IPS DF 19.7 (cell line): Measurements from ENCODE around the gene L1CAM.

ENCODE experiments used
- DNase-seq: peaks from one replicate; pipeline ENCODE4 v3.0.0-alpha.2; 2013; ENCODE audit warnings: low read depth, low spot score

L1CAM gene

GRCh38 chrX:153885968-153886903 is at the start of gene L1CAM:
Gene L1CAM (minus strand): TSS chrX:153886173. CDS start chrX:153875836, 10,337 bp downstream.
- DNase-seq, result no peak

DNA sequence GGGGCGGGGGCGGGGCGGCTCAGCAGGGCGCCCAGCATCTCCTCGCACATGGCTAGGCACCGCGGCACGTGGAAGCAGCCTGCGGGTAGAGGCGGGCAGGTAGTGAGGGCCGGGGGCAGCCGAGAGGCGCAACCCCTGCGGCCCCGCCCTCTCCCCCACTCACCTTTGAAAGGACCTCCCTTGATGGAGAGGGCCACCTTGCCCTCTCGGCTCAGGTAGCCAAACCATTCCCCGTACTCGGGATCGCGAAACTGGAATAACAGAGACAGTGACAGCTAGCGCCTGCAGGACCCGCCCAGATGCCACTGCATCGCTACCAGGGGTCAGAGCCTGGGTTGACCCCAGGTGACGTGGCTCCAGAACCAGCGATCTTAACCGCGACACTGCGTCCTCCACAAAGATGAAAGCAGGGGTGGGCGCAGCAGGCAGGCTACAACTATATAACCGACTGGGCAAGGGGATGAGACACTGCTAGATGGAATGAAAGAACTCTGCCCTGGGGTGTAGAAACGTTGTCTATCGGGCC is 49.4 kb upstream of the L1CAM start:
- DNase-seq, result no peak

DNA sequence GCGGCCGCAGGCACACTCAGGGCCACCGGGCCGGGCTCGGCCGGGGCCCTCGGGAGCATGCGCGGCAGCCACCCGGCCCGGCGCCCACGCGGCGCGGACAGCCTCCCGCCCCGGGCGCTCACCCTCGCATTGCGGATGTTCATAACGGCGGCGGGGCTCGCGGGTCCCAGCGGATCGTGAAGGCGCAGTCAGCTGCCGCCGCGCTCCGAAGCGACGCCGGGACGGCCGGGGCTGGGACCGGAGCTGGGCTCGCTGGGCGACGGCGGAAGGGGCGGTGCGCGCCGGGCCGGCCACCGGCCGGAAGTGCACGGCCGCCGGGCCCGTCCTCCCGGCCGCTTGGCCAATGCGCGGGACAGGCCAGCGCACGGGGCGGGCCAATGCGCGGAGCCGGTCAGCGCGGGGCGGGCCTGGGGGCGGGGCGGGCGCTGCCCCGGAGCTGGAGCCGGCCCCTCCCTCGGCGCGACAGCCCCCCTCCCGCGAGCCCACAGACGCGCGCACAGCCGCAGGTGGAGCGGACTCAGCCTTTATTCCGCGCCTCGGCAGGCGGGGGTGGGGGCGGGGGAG is 48.9 kb upstream of the L1CAM start, which contains the start of gene NAA10:
Gene NAA10, minus strand, starts transcription at position 276 of the 564 bp plus-strand sequence. Its CDS starts 133 bp downstream, at position 143.
- no peak for DNase-seq

DNA sequence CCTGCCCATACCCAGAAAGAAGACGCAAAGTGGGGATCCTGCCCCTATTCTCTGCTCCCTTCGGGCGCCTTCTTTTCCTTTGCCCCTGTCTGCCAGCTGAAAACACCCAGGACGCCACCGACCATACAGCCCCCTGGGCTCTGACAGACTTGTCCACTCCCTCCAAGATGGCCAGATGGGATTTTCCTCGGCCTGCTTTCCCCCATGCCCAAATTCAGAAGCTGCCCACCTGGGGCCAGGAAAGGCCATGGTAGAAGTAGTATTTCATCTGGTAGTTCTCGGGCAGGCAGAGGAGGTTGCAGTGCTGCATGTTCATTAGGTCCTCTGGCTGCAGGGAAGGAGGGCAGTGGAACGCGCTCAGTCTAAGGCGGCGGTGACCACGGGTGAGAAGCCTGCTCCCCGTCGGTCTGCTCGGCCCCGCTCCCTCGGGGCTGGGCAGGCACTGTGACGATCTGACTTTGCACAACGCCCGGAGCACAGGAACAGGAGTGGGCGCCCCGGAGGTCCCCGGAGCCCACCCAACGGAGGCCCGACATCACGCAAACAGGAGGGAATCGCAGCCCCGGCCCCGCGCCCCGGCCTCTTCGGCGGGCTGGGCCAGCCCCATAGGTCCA is 48.3 kb upstream of the L1CAM start:
- DNase-seq, result no peak

DNA sequence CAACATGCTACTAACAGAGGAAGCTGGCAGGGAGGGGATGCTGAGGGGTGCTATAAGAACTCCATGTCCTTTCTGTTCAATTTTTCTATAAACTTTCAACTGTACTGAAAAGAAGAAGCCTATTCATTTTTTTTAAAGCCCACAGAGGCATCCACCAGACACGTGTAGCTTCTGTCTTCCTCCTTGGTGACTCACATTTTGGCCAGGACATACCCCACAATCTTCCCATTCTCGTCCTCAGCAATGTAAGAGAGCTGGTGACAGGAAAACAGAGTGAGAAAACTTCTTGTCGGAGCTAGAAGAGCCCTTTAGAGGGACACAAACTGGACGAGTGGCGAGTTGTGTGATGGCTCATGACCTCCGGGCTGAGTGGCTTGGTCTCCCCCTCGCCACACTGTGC is 47.8 kb upstream of the L1CAM start:
- no peak for DNase-seq

- no peak for DNase-seq
These were observed 46.4 kb upstream of the L1CAM start for GRCh38 chrX:153932220-153932915.

DNA sequence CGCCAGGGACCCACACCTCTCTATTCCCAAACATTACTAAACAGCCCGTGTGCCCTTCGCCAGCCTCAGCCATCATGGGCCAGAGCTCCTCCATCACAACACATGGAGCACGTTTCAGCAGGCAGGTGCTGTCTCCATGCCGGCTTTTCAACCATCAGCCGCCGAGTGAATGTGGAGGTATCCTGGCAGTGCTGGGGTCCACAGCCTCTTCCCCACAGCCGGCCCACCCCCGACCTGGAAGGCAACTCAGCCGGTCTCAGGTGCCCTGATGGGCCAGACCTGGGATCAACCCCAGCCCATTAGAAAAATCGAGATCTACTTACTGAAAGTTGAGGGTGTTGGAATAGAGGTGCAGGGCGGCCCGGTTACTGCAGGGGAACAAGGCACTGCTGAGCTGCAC is 45.8 kb upstream of the L1CAM start:
- DNase-seq, result no peak

DNA sequence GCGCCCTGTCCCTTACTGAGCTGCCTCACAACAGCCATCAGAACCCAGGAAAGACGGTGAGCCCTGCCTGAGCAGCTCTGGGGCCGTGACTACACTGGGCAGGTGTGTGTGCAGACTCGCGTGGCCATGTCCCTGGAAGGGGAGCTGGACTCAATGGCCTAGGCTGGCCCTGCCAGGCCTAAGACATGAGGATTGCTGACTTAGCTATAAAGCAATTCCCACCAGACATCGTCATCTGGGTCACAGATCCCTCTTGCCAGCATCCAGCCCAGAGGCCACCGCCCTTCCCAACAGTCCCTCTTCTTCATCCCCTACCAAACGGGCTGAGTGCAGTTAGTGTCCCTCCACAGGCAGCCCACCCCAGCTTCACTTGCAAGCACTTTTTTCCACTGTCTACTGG is 45.2 kb upstream of the L1CAM start:
- DNase-seq, result no peak

DNA sequence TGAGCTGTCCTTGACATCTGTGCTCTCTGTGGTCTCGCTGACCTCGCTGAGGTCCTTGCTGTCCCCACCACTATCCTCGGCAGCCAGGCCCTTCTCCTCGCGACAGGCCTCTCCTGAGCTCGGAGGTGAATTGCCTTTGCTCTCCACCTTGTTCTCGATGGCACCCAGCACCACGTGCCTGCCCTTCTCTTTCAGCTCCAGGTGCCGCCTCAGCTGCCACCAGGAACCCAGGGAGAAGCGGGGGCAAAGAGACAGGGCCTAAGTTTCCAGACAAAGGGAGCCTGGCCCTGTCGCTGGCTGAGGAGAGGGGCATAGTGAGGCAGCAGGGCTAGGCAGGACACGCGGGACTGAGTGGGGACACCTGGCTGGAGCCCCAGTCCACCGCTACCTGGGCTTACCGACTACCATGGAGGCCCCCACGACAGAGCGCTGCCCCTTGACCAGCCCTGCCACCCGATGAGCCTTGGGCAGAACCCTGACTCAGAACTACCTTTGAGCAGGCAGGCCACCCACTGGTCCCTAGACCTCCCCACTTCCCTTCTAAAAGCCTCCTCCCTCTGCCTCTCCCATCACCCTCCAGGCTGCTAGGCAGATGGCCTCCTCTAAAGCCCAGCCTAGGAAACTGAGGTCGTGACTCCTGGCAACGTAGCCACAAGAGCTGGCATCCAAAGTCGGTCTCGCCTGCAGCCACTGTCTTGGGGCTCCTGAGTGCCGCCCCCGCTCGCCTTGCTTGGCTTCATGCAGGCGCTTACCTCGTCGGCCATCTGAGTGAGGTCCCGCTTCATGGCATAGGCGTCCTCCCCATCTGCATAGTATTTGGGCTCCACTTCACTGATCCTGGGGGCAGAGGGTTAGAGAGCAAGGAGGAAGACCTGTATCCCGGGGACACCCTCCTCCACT is 44.3 kb upstream of the L1CAM start:
- DNase-seq, result no peak

- no peak for DNase-seq
These were observed 43.6 kb upstream of the L1CAM start for GRCh38 chrX:153929576-153929975.

DNA sequence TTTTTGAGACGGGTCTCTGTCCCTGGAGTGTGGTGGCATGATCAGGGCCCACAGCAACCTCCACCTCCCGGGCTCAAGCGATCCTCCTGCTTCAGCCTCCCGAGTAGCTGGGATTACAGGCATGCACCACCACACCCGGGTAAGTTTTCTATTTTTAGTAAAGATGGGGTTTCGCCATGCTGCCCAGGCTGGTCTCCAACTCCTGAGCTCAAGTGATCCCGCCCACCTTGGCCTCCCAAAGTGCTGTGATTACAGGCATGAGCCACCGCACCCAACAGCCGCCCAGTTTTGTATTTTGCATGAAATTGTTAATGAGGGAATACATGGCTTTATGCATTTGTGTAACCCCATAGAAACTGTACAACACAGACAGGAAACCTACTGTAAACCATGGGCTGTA is 42.9 kb upstream of the L1CAM start:
- DNase-seq, result no peak

DNA sequence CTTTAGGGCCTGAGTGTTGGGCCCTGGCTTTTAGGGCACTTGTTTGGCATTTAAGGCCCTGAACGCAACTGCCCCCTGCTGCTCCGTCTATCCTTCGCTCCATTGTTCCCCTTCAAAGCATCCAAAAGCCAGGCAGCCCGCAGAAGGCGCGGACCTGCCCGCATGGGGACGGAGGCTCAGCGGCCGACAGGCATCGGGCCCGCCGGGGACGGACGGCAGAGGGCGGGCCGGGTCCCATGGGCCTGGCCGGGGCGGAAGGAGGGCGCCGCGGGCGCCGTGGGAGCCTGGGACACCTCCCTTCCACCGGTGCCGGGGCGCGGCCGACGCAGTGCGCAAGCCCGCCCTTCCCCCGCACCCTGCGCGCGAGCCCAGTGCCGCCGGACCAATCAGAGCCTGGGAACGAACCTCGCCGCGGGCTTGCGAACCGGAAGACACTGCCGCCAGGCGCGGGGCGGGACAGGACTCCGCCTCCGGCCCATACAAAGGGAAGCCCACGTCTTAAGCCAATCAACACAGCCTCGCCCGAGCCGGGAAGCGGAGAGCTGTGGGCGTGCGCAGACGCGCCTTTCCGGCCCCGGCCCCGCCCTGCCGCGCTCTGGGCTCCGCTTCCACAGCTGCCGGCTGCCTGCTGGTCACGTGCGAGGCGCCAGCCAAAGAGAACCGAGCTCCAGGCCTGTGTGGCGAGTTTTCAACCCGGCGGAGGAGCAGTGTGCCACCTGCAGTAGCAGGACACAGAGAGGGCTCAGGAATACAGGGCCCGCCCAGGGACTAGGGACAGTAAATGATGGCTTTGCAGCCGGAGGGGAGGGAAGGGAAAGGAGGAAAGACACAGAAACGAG is 42.2 kb upstream of the L1CAM start:
- DNase-seq, result peak; percentile 67

DNA sequence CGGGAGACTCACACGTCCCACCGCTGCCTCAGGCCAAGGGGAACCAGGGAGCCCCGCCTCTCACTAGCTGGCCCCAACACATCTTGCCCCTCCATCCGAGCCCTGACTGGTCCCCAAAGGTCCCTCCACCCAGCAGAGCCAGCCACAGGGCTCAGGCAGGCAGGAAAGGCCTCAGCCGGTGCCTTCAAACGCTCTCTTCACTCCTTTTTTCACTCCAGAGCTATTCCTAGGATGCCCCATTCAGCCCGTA is 41.6 kb upstream of the L1CAM start:
- no peak for DNase-seq

DNA sequence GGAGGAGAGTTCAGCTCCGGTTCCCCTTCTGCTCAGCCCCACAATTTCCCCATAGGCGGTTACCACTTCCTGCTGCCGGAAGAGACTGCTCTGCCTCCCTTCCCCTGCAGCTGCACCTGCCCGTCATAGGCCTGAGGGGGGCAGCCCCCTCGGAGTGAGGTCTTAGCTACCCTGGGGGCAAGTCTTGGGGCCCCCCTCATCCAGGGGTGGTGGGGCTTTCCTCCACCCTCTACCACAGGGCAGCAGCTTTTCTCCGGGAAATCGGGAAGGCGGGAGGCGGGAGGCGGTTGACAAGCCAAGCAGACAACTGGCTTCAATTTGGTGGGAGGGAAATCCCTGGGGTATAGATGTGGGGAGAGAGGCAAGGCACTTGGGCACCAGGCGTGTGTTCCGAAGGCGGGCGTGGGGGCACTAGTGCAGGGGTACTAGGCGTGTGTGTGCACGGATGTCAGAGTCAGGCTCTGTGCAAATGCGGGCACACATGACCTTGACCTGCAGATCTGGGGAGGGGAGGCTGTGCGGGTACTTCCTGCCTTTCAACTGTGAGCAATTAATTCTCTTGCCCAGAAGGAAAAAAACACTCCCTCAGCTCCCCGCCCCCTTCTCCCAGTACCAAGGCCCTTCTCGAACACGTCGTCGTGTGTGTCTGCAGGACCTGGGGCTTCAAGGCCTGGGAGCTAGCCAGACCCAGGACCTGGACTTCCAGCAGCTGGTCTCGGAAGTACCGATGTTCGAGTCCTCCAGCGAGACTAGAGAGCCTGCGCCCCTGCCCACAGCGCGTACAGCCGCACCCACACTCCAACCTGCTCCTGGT is 41.1 kb upstream of the L1CAM start:
- no peak for DNase-seq

GRCh38 chrX:153926552-153926857 is 40.5 kb upstream of the L1CAM start:
- no peak for DNase-seq

- no peak for DNase-seq
These were observed 40.0 kb upstream of the L1CAM start, which contains the start of gene ARHGAP4 for GRCh38 chrX:153925739-153926551. Gene ARHGAP4 (minus strand): TSS chrX:153926264. CDS start chrX:153926202, 62 bp downstream.

- no peak for DNase-seq
These were observed 39.4 kb upstream of the L1CAM start for GRCh38 chrX:153925387-153925738.

DNA sequence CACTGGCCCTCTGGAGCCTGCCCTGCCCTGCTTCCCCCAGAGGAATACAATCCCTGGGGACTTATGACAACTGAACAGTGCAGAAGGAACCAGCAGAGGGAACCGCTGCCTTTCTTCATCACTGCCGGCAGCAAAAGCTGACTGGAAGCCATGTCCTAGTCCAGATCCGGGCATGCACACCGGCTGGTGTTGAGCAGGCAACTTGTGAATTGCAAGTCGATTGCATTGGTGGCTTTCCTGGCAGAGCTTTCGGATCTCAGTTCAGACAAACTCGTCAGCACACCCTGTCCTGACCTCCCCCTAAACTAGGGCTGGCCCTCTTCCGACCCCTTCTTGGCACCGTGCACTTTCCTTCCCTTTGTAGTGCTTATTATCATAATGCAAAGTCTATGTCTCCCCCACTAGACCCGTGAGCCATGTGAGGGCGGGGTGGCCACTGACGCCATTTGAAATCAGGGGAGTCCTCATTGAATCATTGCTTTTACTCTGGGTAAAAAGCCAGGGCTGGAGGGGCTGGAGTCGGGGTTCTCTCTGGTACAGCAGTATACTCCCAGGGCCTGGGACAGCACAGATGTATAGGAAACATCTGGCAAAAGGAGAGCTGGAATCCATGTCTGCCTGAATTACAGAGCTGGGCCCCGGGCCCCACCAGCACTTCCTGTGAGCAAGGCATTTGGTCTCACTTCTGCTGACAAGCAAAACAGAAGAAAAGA is 38.3 kb upstream of the L1CAM start:
- DNase-seq, result no peak
